ENCODE results near the gene PHLDA2.
A peak's percentile ranks its signal among the peaks of the same experiment; 100 is the strongest.

DNA sequence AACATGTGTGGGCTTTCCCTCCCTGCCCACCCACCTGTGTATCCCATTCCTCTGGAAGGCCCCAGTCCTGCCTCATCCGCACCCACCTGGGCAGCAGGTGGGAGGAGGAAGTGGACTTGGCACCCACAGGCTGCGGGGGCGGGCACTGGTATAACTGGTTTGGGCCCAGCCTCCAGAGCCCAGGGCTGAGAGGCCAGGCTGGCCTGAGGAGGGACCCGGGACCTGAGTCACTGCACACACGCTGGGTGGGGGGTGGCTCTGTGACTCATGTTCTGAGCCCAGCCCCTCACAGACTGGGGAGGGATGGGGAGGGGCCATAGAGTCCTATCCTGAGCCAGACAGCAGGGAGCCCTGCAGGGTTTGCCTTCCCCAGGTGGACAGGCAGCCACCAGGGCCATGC, 16.7 kb downstream of the PHLDA2 start:
- TF ChIP-seq SIN3A (IDR thresholded peaks at IDR 0.05; ENCODE audit: borderline replicate concordance, insufficient read depth, low read depth, low read length) (no peak), POLR2AphosphoS5 (IDR thresholded peaks at IDR 0.05; ENCODE audit: low read depth, low read length) (0 out of 2 replicates have a peak, but pooled peaks have one; percentile 30)
- TF ChIP-seq, protein P1, sequence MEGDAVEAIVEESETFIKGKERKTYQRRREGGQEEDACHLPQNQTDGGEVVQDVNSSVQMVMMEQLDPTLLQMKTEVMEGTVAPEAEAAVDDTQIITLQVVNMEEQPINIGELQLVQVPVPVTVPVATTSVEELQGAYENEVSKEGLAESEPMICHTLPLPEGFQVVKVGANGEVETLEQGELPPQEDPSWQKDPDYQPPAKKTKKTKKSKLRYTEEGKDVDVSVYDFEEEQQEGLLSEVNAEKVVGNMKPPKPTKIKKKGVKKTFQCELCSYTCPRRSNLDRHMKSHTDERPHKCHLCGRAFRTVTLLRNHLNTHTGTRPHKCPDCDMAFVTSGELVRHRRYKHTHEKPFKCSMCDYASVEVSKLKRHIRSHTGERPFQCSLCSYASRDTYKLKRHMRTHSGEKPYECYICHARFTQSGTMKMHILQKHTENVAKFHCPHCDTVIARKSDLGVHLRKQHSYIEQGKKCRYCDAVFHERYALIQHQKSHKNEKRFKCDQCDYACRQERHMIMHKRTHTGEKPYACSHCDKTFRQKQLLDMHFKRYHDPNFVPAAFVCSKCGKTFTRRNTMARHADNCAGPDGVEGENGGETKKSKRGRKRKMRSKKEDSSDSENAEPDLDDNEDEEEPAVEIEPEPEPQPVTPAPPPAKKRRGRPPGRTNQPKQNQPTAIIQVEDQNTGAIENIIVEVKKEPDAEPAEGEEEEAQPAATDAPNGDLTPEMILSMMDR (IDR thresholded peaks at IDR 0.05), result no peak
- TF ChIP-seq, protein P2, sequence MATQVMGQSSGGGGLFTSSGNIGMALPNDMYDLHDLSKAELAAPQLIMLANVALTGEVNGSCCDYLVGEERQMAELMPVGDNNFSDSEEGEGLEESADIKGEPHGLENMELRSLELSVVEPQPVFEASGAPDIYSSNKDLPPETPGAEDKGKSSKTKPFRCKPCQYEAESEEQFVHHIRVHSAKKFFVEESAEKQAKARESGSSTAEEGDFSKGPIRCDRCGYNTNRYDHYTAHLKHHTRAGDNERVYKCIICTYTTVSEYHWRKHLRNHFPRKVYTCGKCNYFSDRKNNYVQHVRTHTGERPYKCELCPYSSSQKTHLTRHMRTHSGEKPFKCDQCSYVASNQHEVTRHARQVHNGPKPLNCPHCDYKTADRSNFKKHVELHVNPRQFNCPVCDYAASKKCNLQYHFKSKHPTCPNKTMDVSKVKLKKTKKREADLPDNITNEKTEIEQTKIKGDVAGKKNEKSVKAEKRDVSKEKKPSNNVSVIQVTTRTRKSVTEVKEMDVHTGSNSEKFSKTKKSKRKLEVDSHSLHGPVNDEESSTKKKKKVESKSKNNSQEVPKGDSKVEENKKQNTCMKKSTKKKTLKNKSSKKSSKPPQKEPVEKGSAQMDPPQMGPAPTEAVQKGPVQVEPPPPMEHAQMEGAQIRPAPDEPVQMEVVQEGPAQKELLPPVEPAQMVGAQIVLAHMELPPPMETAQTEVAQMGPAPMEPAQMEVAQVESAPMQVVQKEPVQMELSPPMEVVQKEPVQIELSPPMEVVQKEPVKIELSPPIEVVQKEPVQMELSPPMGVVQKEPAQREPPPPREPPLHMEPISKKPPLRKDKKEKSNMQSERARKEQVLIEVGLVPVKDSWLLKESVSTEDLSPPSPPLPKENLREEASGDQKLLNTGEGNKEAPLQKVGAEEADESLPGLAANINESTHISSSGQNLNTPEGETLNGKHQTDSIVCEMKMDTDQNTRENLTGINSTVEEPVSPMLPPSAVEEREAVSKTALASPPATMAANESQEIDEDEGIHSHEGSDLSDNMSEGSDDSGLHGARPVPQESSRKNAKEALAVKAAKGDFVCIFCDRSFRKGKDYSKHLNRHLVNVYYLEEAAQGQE (IDR thresholded peaks at IDR 0.05; ENCODE audit: insufficient read depth in 1 of 2, low read depth in 2 of 2, low read length in 1 of 2), result no peak

Data from Panc1 (cell line).